ENCODE data around the gene BIRC5.

DNA sequence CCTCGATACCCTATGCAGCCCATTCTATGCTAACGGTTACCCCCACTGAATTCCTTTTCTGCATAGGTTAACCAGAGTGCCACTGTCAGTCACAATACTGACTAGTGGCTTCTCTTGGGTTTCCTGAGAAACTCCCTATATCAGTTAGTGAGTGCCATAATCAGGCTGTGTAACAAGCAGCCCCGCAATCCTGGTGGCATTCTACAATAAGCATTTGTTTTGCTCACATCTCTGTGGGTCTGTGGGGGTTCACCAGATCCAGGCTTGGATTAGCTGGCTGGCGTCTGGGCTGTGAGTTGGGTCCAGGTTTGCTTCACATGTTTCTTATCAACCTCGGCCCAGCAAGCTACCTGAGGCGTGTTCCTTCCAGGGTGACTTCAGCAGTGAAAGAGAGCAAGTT lies 59.8 kb downstream of the BIRC5 start:
- TF ChIP-seq, protein P1, sequence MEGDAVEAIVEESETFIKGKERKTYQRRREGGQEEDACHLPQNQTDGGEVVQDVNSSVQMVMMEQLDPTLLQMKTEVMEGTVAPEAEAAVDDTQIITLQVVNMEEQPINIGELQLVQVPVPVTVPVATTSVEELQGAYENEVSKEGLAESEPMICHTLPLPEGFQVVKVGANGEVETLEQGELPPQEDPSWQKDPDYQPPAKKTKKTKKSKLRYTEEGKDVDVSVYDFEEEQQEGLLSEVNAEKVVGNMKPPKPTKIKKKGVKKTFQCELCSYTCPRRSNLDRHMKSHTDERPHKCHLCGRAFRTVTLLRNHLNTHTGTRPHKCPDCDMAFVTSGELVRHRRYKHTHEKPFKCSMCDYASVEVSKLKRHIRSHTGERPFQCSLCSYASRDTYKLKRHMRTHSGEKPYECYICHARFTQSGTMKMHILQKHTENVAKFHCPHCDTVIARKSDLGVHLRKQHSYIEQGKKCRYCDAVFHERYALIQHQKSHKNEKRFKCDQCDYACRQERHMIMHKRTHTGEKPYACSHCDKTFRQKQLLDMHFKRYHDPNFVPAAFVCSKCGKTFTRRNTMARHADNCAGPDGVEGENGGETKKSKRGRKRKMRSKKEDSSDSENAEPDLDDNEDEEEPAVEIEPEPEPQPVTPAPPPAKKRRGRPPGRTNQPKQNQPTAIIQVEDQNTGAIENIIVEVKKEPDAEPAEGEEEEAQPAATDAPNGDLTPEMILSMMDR (IDR thresholded peaks at IDR 0.05) = no peak
- TF ChIP-seq POLR2AphosphoS5 (IDR thresholded peaks at IDR 0.05) = no peak
- no peak for TF ChIP-seq POLR2A (IDR thresholded peaks at IDR 0.05)
- no peak for TF ChIP-seq EP300 (IDR thresholded peaks at IDR 0.05)

All from upper lobe of left lung (tissue), 4 donors.